Stimulated activated CD8-positive, alpha-beta memory T cell treated with anti-CD3 and anti-CD28 coated beads, Interleukin-4, amount 100 ng/mL, for 4 hours (primary cell): Measurements from ENCODE around the gene TMEM33.

Source experiments
- DNase-seq, 2 donors: peaks; one replicate each; pipeline ENCODE4 v3.0.0-alpha.2; 2020; ENCODE audit warnings: low read depth in 2 of 2, low spot score in 1 of 2

TMEM33 gene

DNA sequence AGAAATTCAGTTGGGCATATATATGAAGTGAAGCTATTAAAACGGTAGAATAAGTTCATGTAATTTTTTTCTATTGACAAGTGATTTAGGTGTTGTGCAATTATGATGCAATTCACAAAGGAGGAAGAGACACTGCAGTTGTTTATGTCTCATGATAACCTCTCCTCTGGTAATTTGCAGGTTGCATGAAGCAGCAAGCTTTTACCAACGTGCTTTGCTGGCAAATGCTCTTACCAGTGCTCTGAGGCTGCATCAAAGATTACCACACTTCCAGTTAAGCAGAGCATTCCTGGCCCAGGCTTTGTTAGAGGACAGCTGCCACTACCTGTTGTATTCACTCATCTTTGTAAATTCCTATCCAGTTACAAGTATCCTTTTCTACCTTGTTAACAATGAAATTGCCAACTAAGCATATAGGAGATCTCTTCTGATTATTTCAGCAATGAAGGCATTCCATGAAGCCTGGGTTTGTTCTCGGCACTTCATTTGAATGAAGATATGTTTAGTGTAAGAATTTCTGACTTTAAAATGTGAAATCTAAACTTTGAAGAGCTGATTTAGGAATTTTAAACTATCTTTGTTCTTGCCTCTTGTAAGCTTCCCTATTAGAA is 3.9 kb downstream of the TMEM33 start:
- DNase-seq = no peak

DNA sequence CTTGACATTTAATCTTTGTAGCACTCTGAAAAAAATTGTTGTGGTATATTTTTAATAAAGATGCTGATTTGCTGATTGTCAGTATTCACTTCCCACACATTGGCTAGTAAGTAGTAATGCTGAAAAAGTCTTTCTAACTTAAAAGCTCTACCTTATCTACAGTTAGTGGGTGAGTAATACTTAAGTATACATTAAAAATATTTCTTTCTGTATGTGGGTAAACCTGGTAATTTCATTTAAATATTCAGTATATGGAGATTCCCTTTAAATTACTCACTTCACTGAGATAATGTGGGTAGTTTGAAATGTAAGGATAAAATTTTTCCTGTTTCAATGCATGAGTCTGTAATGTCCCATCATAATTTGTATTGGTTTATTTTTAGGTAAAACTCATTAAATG is 5.6 kb downstream of the TMEM33 start:
- no peak for DNase-seq

- no peak for DNase-seq
These were observed 8.3 kb downstream of the TMEM33 start for GRCh38 chr4:41943506-41943905.

DNA sequence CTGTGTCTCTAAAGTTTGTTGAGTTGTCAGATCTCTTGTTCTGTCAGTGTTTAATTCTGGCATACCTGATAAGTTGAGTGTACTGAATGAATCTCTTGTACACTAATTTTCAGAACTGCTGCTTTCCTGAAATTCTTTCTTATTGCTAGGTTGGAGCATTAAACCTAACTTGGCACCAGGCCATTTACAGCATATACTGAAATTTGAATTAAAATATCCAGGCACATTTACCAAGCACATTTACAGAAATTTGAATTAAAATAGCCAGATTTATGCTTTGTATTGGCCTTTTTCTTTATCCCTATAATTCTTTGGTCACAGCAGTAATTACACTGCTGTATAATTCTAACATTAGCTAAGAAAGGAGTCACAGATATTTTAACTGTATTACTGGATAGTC is 8.9 kb downstream of the TMEM33 start:
- DNase-seq = no peak

DNA sequence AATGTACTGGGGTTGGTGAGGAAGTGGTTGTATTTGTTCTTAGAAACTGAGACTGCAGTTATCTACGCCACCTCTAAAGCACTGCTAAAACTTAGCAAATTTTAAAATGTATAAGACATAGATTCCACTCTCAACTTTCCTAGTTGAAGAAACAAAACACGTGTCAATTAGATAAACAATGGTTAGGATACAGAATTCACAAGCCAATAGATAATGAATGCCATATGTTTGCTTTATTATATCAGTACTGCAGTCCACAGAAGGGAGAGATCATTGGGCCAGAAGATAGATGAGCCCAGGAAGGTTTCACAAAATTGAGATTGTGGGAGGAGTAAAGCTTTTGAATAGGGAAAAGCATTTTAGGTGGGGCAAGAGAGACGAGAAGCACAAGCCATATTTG is 14.3 kb downstream of the TMEM33 start:
- no peak for DNase-seq

GRCh38 chr4:41957634-41958033 is 22.4 kb downstream of the TMEM33 start:
- no peak for DNase-seq

DNA sequence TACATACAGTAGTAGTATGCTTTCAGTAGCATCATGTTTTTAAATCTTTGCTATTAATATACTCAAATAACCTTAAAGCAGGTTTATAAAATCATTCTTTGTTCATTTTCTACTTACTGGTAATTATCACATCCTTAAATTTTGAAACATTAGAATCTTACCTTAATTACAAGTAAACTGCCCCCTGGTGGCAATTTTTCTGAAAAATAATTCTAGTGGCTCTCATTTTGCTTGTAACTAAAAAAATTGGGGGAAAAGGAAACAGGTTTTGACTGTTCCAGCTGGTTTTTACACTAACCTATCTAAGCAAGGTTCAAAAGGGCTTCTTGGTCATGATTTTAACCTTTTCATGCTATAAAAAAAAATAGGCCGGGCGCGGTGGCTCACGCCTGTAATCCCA is 27.9 kb downstream of the TMEM33 start:
- no peak for DNase-seq

DNA sequence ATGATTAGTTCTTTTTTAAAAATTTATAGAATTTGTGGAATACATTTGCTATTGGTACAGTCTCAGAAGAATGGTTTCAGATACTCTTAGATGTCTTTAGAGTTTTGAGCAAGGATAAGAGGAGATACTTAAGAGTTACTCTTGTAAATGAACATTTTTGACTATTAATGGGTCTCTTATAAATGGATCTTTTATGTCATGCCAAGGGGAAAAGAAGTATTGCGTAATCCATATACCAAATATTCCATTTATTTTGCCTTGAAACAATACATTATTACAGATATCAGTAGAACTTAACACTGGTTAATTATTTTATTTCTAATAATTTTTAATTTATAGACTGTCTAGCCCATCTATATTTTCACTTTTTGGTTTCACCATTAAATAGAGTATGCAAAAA is 29.2 kb downstream of the TMEM33 start:
- no peak for DNase-seq

GRCh38 chr4:41967392-41967791 is 32.2 kb downstream of the TMEM33 start:
- DNase-seq = no peak

DNA sequence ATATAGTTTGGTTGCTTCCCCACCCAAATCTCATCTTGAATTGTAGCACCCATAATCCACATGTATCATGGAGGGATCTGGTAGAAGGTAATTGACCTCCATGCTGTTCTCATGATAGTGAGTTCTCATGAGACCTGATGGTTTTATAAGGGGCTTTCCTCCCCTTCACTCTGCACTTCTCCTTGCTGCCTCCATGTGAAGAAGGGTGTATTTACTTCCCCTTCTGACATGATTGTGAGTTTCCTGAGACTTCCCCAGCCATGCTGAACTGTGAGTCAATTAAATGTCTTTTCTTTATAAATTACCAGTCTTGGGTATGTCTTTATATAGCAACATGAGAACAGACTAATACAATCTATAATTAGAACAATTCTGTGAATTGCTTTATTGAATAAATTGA is 34.4 kb downstream of the TMEM33 start:
- no peak for DNase-seq

DNA sequence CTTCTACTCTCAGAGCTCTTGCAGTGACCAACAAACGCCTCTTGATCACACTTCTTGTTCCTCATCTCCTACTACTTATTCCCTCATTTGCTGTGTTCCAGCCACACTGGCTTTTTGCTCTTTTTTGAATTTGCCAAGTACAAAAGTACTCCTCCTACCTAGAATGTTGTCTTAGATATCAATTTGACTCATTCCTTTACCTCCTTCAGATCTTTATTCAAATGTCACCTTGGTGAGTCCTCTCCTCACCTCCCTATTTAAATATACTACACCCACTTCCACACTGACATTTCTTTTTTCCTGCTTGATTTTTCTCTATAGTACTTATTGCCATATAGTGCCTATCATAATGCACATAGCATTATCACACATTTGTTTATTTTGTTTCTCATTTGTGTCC is 40.1 kb downstream of the TMEM33 start:
- no peak for DNase-seq

DNA sequence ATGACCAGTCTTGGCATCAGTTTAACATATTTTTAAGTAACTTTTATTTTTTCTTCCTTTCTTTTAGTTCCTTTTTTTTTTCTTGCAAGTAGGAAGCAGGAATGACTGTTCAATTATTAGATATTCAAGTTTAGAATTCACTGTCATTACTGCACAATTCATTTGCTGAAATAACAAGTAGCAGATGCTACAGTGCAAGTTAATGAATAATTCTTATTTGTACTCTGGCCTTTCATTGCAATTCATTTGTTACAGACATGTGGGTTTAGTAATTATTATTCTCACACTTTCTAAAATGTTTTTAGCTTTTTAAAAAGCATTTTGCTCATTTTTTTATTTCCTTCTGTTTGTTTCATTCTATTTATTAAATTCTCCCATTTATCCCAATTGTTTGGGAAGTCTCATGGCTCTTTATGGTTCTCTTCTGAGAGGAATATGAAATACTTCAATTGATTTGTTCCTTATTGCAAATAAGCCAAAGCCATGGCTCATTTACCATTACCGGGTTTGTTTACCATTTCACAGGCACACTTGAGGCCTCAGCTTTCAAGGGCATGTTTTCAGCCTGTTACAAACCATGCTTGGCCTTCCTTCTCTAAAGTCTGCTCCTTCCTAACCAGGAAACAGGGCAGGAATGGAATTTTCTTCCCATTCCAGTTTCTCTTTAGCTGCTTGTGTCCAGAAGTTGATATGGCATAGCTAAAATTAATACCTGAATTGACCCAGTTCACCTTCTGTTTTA is 41.7 kb downstream of the TMEM33 start:
- no peak for DNase-seq

DNA sequence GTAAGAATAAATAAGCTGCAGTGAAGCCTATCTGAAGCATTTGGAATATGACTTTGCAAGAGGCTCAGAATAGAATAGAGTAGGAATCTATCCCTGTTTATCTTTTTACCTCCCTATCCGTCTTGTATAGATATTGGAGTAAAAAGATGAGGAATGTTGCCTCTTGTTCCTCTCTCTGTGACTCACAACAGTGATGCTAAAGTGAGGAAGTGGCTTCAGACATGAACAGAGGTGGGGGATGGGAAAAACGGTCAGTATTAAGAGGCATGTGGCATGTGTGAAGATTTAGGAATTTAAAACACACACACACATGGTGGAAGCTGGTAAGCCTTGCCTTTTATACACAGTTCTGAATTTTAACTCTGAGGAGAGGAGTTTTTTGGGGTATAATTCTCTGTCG is 42.5 kb downstream of the TMEM33 start:
- no peak for DNase-seq

- DNase-seq = no peak
These were observed 46.2 kb downstream of the TMEM33 start, which contains the start of gene DCAF4L1 for GRCh38 chr4:41981456-41981855. Gene DCAF4L1, plus strand, starts transcription at chr4:41981756. Its CDS starts 37 bp downstream, at chr4:41981793.

- DNase-seq = no peak
These were observed 47.5 kb downstream of the TMEM33 start for GRCh38 chr4:41982716-41983115.

DNA sequence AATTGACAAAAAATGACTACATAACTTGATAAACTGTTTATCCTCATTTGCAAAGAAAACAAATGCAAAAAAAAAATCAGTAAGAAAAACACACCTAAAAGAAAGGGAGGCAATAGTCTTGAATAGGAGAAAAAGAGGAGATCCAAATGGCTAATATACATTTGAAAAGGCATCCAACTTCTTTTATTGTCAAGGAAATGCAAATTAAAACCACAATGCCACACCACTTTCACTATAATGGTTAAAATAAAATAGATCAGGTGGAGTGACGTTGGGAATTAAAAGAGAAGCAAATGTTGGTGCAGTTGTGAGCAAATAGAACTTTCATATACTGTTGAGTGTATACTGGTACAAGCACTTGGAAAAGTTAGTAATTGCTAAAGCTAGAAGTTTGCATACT is 49.9 kb downstream of the TMEM33 start:
- DNase-seq = no peak

DNA sequence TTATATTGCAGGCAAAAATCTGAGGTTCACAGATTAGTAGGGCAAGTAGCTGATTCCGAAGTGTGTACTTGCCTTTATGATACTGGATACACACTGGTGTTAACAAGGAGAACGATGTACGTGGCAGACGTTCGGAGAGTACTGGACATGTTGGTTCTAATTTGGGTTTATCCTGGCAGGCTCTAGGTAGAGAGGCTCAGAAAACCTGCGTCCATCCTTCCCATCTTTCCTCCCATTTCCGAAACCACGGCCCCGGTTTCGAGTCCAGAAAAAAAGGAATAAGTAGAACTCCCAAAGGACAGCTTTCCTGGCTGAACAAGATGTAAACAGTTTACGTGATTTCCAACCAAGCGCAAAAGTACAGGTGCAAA is 54.8 kb downstream of the TMEM33 start:
- no peak for DNase-seq

DNA sequence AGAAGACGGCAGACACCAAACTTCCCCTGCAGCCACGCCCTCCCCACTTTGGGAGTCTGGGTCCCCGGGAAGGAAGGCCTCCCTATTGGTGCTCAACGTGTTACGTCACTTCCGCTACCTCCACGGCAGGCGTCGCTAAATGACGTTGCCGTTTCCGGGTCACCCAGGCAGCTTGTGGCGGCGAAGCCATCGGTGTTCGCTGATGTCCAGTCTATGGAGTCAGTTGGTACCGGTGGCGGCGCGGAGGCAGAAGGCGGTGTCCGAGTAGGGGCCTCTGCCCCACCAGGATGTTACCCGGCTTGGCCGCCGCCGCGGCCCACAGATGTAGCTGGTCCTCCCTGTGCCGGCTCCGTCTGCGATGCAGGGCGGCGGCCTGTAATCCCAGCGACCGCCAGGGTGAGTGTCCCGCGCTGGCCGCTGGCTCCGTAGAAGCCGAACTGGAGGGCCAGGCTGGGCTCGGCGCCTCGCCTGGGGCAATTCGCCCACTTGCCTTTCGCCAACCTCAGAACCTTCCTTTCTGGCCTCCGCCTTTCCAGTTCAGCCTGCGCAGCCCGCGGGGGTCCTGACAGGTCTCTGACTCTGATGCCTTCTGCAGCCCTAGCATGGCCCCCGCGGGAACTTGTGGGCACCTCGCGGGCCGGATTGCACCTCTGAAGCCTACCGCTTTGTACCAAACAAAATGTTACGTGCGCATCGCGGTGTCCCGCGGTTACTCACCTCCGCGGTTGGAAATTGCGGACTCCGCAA is 55.3 kb downstream of the TMEM33 start, which contains the start of gene SLC30A9:
TSS of gene SLC30A9 (plus strand) at position 166 of the 747 bp plus-strand sequence. CDS start at position 288, 122 bp downstream.
- peak; percentile 83 to 85 for DNase-seq

- no peak for DNase-seq
These were observed 56.9 kb downstream of the TMEM33 start for GRCh38 chr4:41991916-41992767.

- DNase-seq = no peak
These were observed 58.0 kb downstream of the TMEM33 start for GRCh38 chr4:41992967-41993857.
